T-helper 22 cell (primary cell): ENCODE data around the gene FAM131C.

Experiments used
- DNase-seq: peaks from one replicate; pipeline ENCODE4 v3.0.0-alpha.2; 2020; ENCODE audit warnings: low read depth

FAM131C gene

DNA sequence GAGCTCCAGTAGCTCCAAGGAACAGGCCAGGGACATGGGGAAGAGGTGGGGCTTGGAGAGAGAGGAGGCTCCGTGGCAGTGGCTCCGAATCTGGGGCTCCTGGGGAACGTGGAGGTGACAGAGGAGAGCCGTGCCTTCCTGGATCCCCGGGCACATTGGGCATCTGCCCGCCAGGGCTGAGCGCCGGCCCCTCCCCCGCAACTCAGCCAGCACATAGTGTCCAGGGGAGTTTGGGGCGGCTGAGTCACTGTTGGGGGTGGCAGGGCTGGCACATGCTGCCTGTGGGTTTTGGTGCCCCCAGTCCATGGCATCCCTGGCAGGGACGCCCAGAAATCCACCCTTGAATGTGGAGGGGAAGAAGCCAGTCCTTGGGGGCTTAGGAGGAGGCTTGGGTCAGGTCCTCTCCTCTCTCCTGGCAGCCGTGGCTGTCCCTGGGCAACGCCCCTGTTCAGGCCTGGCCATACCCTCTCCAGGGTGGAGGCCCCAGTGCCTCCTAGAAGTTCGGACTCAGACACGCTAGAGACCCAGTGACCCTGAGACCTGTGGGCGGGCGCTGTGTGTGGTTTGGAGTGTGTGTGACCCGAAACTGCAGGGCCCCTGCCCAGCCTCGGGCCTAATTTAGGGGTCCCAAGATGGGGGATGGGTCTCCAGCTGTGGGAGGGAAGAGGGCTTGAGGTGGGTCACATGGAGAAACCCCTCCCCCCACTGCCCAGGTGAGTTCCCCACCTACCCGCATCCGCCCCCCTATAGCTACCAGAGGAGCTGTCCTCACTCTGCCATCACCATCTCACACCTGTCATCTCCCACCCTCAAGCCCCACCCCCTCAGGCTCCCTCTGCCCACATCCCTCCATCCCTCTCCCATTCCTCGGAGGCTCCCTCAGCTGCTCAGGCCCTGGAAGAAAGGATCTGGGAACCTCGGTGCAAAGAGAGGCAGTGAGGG is 57.2 kb downstream of the FAM131C start:
- DNase-seq = no peak

DNA sequence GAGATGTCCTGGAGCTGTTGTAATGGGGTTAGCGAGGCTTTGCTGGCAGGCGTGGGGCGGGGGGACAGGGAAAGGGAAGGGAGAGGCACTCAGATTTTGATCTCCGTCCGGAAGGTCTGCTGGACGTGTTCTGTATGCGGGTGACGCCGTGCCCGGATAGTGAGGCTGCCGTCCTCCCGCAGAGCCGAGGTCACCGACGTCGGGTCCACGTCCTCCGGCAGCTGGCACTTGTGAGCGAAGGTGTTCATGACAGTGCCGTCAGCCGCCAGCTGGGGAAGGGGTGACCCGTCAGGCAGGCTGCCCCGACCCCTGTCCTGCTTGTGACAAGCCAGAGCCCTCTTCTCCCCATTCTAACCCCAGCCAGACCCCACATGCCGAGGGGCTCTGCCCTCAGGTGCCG is 58.0 kb downstream of the FAM131C start:
- DNase-seq = no peak

DNA sequence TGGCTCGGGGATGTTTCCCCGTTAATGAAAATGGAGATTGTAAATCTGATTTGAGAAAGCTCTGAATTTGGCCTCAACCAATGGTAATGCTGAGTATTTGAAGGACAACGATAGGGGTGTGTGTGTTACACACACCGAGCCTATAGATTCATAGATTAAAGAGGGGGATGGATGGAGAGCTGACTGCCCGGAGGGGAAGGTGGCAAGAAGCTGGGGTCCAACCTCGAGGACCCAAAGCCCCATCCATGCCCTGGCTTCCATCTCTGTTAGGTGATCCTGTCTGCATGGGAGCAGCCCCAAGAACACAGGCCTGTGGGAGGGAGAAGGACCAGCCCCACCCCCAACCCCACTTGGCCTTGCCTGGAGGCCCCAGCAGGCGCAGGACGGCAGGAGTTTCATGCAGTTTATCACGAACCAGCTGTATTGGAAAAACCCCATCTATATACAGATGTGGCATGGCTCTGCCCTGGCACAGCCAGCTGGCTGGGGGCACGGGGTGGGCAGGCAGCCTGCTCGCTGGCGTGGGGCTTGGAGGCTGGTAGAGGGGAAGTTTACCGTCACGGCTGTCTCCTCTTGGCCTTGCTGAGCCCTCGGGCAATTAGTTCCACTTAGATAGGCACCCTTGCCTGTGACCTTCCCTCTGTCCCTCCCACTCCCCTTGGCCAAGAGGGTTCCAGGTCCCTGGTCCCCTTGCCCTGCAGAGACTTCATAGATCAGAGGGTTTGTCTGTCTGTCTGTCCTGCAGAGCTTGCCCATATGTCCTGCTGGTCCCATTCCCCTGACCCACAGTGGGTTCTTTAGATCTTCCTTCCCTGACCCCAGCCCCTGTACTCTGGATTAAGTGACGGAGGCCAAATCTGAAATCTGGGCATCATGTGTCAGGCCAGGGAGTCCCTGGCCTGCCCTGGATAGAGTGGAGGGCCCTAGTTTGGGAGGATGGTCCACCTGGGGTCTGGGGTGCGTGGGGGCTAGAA is 58.7 kb downstream of the FAM131C start:
- DNase-seq = no peak

DNA sequence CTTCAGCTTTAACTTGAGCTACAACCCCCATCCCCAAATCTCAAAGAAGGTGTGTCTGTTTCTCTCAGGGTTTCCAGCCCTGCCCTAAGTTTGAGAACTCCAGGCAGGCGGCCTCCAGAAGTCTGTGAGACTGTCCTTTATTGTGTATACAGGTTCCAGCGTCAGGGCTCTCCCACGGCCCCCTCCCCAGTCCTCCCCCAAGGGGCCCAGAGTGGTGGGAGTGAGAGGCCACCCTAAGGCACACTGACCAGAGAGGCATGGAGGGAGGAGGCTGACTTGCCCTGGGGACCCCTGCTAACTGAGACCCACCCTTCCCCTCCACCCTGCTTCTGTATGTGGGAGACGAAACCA is 59.6 kb downstream of the FAM131C start:
- DNase-seq = no peak

DNA sequence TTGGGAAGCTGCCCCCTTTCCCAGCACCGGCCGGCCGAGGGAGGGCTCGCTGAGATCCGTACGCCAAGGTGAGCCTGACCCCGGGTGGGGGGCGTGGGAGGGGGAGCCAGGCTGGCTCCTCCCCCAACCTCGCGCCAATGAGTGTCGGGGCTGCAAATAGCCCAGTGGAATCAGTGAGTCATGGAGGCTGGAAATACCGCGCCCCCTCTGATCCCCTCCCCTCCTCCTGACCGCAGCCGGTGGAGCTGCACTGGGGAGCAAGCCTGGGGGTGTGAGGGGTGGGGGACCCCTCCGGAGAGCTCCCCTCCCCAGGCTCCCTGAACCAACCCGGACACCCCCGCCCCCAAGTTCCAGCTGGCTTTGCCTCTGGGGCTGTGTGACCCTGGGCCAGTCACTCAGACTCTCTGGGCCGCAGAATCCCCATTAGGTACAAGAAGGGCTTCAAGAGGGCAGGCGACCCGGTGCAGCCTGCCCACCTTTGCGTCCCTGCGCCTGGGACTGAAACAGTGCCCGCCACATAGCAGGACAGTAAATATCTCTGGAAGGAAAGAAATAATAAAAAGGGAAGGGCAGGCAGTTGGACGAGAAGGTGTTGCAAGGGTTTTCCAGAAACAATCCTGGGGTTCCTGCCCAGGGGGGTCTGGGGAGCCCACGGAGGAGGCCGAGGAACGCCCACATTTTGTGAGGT is 60.1 kb downstream of the FAM131C start:
- DNase-seq = no peak

DNA sequence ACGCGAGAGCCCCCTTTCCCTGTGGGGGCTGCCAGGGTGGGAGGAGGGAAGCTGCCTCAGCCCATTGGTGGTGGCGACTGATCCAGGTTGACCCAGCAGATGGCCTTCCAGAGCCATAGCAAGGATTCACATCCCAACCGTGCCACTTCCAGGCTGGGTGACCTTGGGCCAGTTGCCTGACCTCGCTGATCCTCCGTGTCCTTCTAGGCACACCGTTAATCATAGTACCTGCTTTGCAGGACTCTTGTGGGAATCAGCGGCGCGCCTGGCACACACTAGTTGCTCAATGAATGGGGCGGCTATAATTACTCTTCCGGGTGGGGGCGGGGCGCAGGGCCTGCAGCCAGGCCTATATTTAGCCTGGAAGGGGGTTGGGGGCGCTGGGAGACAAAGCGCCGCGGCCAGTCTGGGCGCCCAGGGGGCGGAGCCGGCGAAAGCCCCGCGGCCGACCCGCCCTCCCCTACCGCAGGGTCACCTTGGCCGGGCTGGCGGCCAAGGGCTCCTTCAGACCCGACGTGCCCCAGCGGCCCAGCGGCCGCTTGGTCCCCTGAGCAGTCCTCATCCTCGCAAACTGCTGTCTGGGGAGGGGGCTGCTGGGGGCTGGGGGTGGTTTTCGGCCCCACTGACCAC is 60.7 kb downstream of the FAM131C start:
- DNase-seq = no peak

DNA sequence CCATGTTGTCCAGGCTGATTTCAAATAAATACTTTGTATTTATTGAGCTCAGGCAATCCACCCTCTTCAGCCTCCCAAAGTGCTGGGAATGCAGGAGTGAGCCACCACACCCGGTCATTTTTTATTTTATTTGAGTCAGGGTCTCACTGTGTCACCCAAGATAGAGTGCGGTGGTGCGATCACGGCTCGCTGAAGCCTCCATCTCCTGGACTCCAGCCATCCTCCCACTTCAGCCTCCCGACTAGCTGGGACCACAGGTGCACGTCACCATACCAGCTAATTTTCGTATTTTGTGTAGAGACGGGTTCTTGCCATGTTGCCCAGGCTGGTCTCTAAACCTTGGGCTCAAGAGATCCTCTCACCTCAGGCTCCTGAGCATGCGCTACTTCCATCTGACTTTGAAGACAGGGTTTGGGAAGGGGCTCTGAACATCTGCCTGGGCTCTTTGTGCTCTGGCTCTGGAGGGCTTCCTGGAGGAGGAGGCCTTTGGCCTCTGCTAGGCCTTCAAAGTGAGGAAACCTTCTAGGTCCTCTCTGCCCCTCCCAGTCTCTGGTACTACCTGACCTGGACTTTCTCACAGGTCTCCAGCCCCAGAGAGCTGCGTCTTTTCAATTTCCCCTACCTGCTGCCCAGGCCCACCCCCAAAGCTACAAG is 61.4 kb downstream of the FAM131C start:
- no peak for DNase-seq

DNA sequence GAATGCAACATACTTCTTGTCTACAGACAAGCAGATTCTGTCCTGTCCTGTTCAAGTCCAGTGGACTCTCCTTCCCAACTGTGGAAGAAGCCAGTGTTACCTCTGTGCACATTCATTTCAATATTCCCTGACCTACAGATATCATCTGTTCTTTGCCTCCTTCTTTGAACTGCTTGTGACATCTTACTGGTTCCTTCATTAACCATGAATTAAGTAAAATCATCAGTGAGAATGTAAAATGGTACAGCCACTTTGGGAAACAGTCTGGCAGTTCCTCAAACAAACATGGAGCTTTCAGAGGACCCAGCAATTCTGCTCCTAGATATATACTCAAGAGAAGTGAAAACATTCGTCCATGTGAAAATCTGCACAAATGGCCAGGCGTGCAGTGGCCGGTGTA is 62.6 kb downstream of the FAM131C start:
- no peak for DNase-seq

DNA sequence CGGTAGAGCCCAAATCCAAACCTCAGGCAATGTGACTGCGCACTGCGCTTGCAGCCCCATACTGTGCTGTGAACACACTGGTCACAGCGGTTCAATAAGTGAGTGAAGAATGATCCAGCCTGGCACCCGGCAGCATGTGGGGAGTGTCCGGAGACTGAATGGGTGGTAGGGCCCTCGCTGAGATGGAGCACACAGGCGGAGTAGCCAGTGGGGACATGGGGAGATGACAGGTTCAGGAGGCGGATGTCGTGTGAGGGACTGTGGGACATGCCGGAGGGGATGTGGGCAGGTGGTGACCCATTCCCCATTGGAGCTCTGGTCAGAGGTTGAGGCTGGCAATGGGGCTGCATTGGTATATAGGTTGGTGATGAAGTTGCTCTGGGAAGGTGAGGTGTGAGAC is 63.8 kb downstream of the FAM131C start:
- no peak for DNase-seq

DNA sequence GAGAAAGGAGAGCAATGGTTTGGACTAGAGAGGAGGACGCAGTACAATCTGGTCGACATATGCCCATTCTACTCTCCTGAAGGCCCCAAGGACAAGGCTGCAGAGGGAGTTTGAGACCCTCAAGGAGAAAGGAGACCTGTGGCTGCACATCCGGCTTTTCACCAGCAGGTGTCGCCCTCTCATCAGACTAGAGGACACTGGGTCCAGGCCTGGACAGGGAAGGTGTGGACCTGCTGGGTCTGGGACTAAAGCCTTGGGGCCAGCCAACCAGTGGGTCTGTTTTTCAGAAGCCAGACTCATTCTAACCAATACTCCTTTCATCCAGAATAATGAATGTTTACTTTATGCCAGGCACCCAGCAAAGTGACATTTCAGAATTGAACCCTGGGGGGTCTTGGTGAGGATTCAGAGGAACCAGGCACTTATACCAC is 64.4 kb downstream of the FAM131C start:
- peak; percentile 26 for DNase-seq
